SKM-1 treated with dmso at 0.1 percent for 144 hours (cell line): ENCODE results near the gene CFAP97.

ENCODE experiments used
- DNase-seq: peaks from one replicate; lab custom pipeline; 2025; ENCODE audit not compliant: unreplicated experiment; lab: John Stamatoyannopoulos, UW

CFAP97 gene

GRCh38 chr4:185110375-185110823, 93.4 kb downstream of the CFAP97 start:
- DNase-seq: no peak

- DNase-seq: no peak
These were observed 94.1 kb downstream of the CFAP97 start for GRCh38 chr4:185109736-185110135.
